Measurements from ENCODE around the gene VEPH1. TPM values are rescaled to one million over a fixed set of nuclear protein-coding genes. Genes with fewer than 3 reads are reported as not detected.

Gene VEPH1
- total and polyA plus RNA-seq, 3 donors from 2014 or later: 2.7 to 8.1 (median 3.0) TPM

DNA sequence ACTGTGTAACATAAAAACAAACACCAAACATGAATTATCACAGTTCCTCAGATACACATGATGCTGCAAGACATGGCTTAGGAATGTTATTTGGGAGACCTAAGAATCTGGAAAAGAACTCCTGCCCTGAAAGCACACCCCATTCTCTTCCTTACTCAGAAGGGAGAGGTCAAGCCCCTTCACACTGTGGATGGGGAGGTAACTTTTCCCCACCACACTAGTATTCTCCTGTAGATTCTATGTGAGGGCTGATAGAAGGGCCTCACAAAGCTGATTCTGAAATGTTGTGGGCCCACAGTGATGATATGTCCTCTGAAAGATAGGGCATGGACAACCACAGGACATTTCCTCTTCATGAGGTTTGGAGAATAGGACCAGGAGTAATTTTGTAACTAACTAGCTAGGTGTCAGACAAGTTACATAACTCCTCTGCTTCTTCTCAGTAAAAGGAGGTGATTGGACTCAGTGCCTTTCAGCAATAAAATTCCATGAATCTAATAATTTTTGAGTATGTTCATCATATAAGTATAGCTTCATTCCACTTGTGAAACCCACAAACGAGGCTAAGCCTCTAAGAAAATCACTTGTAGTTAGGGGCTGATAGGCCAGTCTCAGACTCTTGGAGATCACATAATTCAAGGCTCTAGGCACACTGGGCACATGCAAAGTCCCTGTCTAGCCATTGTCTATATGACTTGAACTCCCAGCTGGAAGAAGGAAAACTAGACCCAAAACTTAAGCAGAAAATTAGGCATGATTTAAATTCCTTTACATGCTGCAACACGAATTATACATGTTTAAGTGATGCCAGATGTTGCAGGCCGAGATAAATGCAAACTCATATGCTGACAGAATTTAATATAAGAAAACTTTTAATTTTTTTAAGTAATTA is 59.1 kb downstream of the VEPH1 start:
- intact Hi-C loops (cut with DNase I; ENCODE audit: low total_unique reads): no loop called here
- TF ChIP-seq POLR2A (IDR thresholded peaks at IDR 0.05): no peak
- Histone ChIP-seq H3K4me3 (no peak overlapping the region), H3K4me1 (no peaks in the 10 kb centered on the region), H3K27me3 (no peaks in the 10 kb centered on the region), H3K9me3 (no peaks in the 10 kb centered on the region), H3K27ac (no peak overlapping the region), H3K36me3 (ENCODE audit: low read depth, missing control alignments) (no peaks in the 10 kb centered on the region)
- 85 to 88% methylated on average over 3 of the region's 3 CpGs for WGBS, 2 donors
- DNase-seq: no peak

DNA sequence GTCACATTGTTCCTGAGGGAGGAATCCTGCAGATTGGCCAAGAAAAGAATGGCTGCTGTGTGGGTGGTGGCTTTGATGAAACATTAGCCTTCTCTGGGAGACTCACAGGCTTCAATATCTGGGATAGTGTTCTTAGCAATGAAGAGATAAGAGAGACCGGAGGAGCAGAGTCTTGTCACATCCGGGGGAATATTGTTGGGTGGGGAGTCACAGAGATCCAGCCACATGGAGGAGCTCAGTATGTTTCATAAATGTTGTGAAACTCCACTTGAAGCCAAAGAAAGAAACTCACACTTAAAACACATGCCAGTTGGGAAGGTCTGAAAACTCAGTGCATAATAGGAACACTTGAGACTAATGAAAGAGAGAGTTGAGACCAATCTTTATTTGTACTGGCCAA is 60.5 kb downstream of the VEPH1 start:
- intact Hi-C loops (cut with DNase I; ENCODE audit: low total_unique reads): no loop called here
- DNase-seq: no peak
- Histone ChIP-seq H3K36me3 (ENCODE audit: low read depth, missing control alignments) (no peaks in the 10 kb centered on the region), H3K27ac (no peak overlapping the region), H3K4me1 (peaks cover 8% of the 10 kb centered on the region), H3K9me3 (no peaks in the 10 kb centered on the region), H3K4me3 (no peak overlapping the region), H3K27me3 (no peaks in the 10 kb centered on the region)
- WGBS, 2 donors: 59% methylated on average over 2 of the region's 2 CpGs
- TF ChIP-seq, protein P1, sequence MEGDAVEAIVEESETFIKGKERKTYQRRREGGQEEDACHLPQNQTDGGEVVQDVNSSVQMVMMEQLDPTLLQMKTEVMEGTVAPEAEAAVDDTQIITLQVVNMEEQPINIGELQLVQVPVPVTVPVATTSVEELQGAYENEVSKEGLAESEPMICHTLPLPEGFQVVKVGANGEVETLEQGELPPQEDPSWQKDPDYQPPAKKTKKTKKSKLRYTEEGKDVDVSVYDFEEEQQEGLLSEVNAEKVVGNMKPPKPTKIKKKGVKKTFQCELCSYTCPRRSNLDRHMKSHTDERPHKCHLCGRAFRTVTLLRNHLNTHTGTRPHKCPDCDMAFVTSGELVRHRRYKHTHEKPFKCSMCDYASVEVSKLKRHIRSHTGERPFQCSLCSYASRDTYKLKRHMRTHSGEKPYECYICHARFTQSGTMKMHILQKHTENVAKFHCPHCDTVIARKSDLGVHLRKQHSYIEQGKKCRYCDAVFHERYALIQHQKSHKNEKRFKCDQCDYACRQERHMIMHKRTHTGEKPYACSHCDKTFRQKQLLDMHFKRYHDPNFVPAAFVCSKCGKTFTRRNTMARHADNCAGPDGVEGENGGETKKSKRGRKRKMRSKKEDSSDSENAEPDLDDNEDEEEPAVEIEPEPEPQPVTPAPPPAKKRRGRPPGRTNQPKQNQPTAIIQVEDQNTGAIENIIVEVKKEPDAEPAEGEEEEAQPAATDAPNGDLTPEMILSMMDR (IDR thresholded peaks at IDR 0.05): no peak
- TF ChIP-seq POLR2A (IDR thresholded peaks at IDR 0.05): no peak

- Histone ChIP-seq H3K27ac (no peak overlapping the region), H3K9me3 (no peaks in the 10 kb centered on the region), H3K27me3 (no peaks in the 10 kb centered on the region), H3K36me3 (ENCODE audit: low read depth, missing control alignments) (no peaks in the 10 kb centered on the region), H3K4me3 (no peak overlapping the region), H3K4me1 (peaks cover 13% of the 10 kb centered on the region)
- WGBS, 2 donors: 86 to 99% methylated on average over 2 of the region's 2 CpGs
- no peak for TF ChIP-seq POLR2A (IDR thresholded peaks at IDR 0.05)
- TF ChIP-seq, protein P1 (IDR thresholded peaks at IDR 0.05): no peak
- intact Hi-C loops (cut with DNase I; ENCODE audit: low total_unique reads): no loop called here
- DNase-seq: no peak
These were observed 62.1 kb downstream of the VEPH1 start for GRCh38 chr3:157441102-157441624.

GRCh38 chr3:157438194-157438730 is 65.0 kb downstream of the VEPH1 start:
- Histone ChIP-seq H3K27me3 (no peaks in the 10 kb centered on the region), H3K9me3 (no peaks in the 10 kb centered on the region), H3K27ac (no peak overlapping the region), H3K36me3 (ENCODE audit: low read depth, missing control alignments) (no peaks in the 10 kb centered on the region), H3K4me3 (peak overlapping the region; percentile 47 to 55), H3K4me1 (peaks cover 13% of the 10 kb centered on the region)
- intact Hi-C loops (cut with DNase I; ENCODE audit: low total_unique reads): no loop called here
- TF ChIP-seq, protein P1 (IDR thresholded peaks at IDR 0.05): no peak
- no peak for TF ChIP-seq POLR2A (IDR thresholded peaks at IDR 0.05)
- no peak for DNase-seq
- 5 to 6% methylated on average over 22 of the region's 22 CpGs for WGBS, 2 donors

DNA sequence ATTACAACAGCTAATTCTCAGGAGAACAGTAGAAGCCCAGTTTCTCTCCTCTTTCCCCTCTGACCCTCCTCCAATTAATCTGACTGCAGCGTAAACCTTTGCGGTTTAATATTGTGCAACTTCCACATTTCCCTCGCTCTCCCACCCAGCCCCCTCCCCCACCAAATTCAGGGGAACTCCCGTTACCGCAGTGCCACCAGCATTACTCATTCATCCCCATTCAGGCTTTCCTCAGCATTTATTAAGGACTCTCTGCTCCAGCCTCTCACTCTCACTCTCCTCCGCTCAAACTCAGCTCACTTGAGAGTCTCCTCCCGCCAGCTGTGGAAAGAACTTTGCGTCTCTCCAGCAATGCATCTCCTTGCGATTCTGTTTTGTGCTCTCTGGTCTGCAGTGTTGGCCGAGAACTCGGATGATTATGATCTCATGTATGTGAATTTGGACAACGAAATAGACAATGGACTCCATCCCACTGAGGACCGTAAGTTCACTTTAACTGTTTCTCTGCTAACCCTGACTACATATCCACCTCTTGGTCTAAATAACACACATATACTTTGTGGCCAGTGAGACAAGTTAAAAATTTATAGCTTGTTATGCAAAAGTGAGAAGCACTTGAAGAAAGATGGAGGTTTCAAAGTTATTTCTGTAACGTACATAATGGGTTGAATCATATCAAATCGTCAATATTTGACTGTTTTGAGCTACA is 66.5 kb downstream of the VEPH1 start, which contains the start of gene PTX3:
PTX3 (plus strand) TSS at position 268 of the 709 bp plus-strand sequence; CDS start at position 352, 84 bp downstream.
- H3K27me3 ChIP-seq: no peaks in the 10 kb centered on the region
- H3K36me3 ChIP-seq (ENCODE audit: low read depth, missing control alignments): no peaks in the 10 kb centered on the region
- intact Hi-C loops (cut with DNase I; ENCODE audit: low total_unique reads): no loop called here
- no peak for TF ChIP-seq POLR2A (IDR thresholded peaks at IDR 0.05)
- TF ChIP-seq, protein P1 (IDR thresholded peaks at IDR 0.05): no peak
- no peaks in the 10 kb centered on the region for H3K9me3 ChIP-seq
- peaks cover 13% of the 10 kb centered on the region for H3K4me1 ChIP-seq
- H3K4me3 ChIP-seq: peak within 1 kb of the TSS; percentile 47 to 55
- DNase-seq: peak; percentile 18
- 3 to 4% methylated on average over 15 of the region's 15 CpGs for WGBS, 2 donors
- no peak within 1 kb of the TSS for H3K27ac ChIP-seq

All from testis (tissue), 3 donors.